ENCODE measurements around the gene PCGF1. TPM values are rescaled to one million over a fixed set of nuclear protein-coding genes. Genes with fewer than 3 reads are reported as not detected.

Gene PCGF1
- total and polyA plus RNA-seq, 2 of the 4 experiments (the other 2 are of a cell fraction), result 23.4 to 31.4 TPM

DNA sequence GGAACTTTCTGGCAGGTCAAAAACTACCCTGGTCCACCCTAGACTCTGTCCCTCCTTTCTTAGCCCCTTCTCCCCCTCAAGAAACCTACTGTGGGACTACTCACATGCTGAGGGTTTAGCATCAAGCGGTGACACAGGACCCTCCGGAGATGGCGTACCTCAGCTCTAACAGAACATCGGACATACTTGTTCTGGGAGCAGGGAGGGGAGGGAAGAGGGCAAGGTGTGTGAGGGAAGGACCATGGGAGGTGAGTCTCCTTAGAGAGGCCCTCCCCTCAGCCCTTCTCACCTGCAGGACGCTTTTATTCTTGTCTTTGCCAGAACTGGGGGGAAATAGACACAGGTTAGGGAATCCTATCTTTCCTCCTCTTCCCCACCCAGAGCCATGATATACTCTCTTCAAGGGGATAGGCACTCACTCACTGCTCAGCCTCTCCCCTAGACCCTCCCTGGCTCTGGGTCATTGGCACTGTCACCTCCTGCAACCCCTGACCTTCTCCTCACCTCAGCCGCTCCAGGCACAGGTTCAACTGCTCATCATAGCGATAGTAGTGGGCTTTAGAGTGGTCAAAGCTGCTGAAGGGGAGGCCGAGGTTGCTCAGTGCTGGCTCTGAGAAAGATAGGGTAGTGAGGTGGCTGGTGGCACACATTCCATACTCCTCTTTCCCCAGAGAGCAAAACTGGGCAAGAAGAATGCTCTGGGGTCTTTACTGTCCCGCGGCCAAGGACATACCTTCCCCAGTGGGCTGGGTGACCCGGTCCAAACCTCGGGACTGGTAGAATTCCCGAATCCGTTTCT is 1.8 kb downstream of the PCGF1 start:
- Histone ChIP-seq H2AK9ac (replicated peaks; ENCODE audit: low read depth, low read length, poor library complexity) (no peak overlapping the region), H3K27me3 (ENCODE audit: control insufficient read depth, insufficient read depth, low read length) (peaks cover 11% of the 10 kb centered on the region), H3K36me3 (ENCODE audit: control insufficient read depth, insufficient read depth, low read length) (peaks cover 16% of the 10 kb centered on the region), H2BK5ac (ENCODE audit: low read depth, low read length, poor library complexity, severe bottlenecking) (no peak overlapping the region), H3K4me3 (ENCODE audit: insufficient read depth, low read depth, low read length) (no peak overlapping the region), H4K20me1 (ENCODE audit: insufficient read depth, low read length) (no peaks in the 10 kb centered on the region), H3K18ac (ENCODE audit: low read depth, low read length) (no peak overlapping the region), H2BK15ac (ENCODE audit: low read depth, low read length) (no peak overlapping the region; the same call in 2 of the 3 replicates), H3K56ac (ENCODE audit: extremely low read depth, insufficient read depth, low read length) (no peak overlapping the region), H3K79me1 (ENCODE audit: low read depth in 1 of 2, low read length in 2 of 2) (peaks cover 12 to 40% of the 10 kb centered on the region in 2 experiments), H3K27ac (ENCODE audit: insufficient read depth, low read length) (no peak overlapping the region), H3K23ac (ENCODE audit: low read depth, low read length) (no peak overlapping the region), H3K9me3 (ENCODE audit: control insufficient read depth, insufficient read depth, low read length) (no peaks in the 10 kb centered on the region), H4K8ac (ENCODE audit: low read depth in 2 of 2, low read length in 2 of 2) (no peak overlapping the region), H2BK20ac (ENCODE audit: low read depth, low read length) (no peak overlapping the region), H3K4me2 (ENCODE audit: low read depth, low read length) (peak overlapping the region; percentile 43), H2BK120ac (ENCODE audit: low read depth, low read length) (no peak overlapping the region), H3K4ac (ENCODE audit: low read depth, low read length) (no peak overlapping the region), H3K9me1 (ENCODE audit: insufficient read depth, low read length) (peaks cover 9% of the 10 kb centered on the region), H3K4me1 (ENCODE audit: control insufficient read depth, insufficient read depth, low read length) (peaks cover 18% of the 10 kb centered on the region), H2AK5ac (ENCODE audit: low read depth, low read length) (peak overlapping the region; percentile 44), H4K91ac (ENCODE audit: insufficient read depth, low read depth, low read length) (no peak overlapping the region), H3K9ac (ENCODE audit: low read depth, low read length) (no peak overlapping the region), H3K14ac (replicated peaks; ENCODE audit: low read depth, low read length) (no peak overlapping the region), H4K5ac (ENCODE audit: low read depth, low read length) (no peak overlapping the region), H2AFZ (replicated peaks; ENCODE audit: low read length, poor library complexity) (no peak overlapping the region)
- ChIA-PET CTCF (interaction anchor here (0.7 kb wide), 1 partner anchor 15 kb away, joined by 3 read pairs; no protein-coding TSS in a partner anchor), POLR2A (ENCODE audit: unreplicated experiment) (interaction anchor here (0.6 kb wide), 2 partner anchors 12 to 33 kb away, joined by 4 to 7 read pairs; no protein-coding TSS in a partner anchor)
- DNase-seq, result no peak
- TF ChIP-seq RCOR1 (IDR thresholded peaks at IDR 0.05; ENCODE audit: insufficient replicate concordance, low read length) (no peak), RFX5 (IDR thresholded peaks at IDR 0.05; ENCODE audit: low read depth, low read length) (no peak)
- intact Hi-C loops (cut with micrococcal nuclease) (loop anchor here (2.0 kb wide), 1 partner anchor 49 kb away; the partner anchor contains the start of gene DOK1), in situ Hi-C loops (cut with MboI; ENCODE audit: low sequenced_read_pairs) (no loop called here), dilution Hi-C loops (cut with HindIII; ENCODE audit: low sequenced_read_pairs, unreplicated experiment) (no loop called here)
- ATAC-seq (ENCODE audit: low read depth), result no peak
- BruUV-seq (replicated peaks), result no TSS peak
- WGBS, 2 experiments (ENCODE audit: extremely low coverage in 2 of 2, insufficient read length in 1 of 2), result 96% methylated on average over 4 of the region's 14 CpGs; no CpG with 5 or more reads in 1 of the 2 experiments
